GM23248 (cell line): Measurements from ENCODE around the gene SAMD14.

Experiments
- EZH2 ChIP-seq: fragments of 200-600 bp; sonication (generic); IDR thresholded peaks from 2 replicates; pipeline ENCODE4 v1.6.1; 2018; ENCODE audit warnings: antibody characterized with exemption, mild to moderate bottlenecking; ENCODE audit not compliant: insufficient read depth, poor library complexity, severe bottlenecking
- EZH2phosphoT487 ChIP-seq: fragments of 200-600 bp; sonication (generic); IDR thresholded peaks from 2 replicates; pipeline ENCODE4 v1.6.1; 2018; ENCODE audit warnings: antibody characterized with exemption, moderate library complexity, mild to moderate bottlenecking, low read depth; ENCODE audit not compliant: insufficient read depth

DNA sequence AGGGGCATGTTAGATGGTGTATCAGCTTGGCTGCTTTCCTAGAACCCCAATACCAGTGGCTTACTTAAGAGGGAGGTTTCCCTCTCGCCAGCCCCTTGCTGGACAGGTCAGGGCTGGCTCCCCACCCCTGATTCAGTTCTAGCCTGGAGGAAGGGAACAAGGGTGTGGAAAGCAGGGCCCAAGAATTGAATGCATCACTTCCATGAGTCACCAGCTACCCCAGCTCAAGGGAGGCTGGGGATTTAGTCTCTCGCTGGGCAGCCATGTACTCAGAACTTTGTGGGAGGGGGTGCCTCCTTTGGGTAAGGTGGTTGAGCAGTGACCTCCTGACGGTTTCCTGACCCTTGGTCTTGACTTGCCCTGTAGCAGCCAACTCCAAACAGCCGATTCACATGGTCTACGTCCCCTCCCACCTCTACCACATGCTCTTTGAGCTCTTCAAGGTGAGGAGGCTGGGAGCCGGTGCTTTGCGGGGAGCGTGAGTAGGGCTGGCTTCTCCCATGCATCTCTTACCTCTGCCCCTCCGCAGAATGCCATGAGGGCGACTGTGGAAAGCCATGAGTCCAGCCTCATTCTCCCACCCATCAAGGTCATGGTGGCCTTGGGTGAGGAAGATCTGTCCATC is 22.1 kb downstream of the SAMD14 start:
- TF ChIP-seq EZH2 = no peak
- no peak for TF ChIP-seq EZH2phosphoT487
